Limb (tissue), 2 donors: ENCODE data around the gene KCND3.

ENCODE experiments used
- DNase-seq, 2 donors: peaks; one replicate each; pipeline ENCODE4 v3.0.0-alpha.2; 2016; ENCODE audit errors: extremely low spot score in 2 of 2

Gene KCND3

DNA sequence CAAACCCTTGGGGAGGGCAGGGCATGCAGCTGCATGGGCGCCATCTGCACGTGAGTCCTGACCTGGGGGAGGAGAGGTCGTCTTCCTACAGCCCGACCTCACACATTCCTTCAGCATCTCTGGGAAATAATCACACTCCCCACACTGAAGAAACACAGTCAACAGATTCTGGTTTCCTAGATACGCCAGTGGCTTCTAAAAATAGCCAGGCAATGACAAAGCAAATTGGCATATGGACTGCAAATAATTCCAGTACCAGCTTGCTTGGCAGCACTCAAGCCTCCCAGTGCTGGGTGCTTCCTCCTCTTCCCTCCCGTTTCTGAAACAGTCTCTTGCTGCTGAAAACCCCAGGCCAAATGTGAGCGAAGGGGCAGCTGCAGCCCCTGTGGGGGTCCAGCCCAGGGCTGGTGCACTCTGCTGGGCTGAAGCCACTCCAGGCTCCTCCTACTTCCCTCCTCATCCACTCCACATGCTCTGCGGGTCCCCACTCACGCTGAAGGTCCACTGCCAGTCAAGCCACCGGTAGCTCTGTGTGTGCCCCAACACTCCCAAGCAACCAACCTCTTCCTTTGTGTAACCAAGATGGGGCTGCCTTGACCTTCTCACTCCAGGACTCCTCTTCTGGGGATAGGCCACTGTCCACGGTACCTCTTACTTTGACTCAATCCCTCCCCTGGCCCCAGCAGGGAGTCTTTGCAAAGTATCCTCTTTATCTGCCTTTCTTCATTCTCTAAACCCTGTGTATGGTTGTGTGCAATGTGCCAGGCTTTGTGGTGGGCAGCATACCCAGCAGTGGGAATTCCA is 69.0 kb downstream of the KCND3 start:
- no peak for DNase-seq

DNA sequence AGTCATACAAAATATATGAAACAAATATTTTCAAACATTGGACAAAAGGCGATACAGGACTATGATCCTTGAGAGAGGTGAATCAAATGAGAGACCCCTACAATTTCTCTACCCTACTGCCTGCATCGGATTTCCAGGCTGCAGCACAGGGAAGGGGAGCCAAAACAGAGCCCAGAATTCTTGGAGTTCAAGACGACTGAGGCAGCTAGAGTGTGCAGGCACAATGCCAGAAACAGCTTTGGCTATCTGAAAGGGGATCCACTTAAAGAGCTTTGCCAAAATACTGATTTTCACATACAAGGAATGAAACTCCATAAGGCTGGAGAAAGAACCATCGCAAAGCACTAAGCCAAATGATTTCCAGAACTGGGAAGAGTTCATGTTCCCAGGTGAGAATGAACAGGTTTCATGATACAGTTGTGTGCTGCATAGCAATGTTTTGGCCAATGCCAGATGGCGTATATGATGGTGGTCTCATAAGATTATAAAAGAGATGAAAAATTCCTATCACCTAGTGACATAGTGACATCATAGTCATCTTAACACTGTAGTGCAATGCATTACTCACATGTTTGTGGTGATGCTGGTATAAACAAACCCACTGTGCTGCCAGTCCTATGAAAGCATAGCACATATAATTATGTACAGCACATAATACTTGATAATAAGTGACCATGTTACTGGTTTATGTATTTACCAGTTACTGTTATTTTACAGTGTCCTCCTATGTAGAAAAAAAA is 77.5 kb downstream of the KCND3 start:
- no peak for DNase-seq

- no peak for DNase-seq
Observed at GRCh38 chr1:111911061-111911460, 78.4 kb downstream of the KCND3 start.

DNA sequence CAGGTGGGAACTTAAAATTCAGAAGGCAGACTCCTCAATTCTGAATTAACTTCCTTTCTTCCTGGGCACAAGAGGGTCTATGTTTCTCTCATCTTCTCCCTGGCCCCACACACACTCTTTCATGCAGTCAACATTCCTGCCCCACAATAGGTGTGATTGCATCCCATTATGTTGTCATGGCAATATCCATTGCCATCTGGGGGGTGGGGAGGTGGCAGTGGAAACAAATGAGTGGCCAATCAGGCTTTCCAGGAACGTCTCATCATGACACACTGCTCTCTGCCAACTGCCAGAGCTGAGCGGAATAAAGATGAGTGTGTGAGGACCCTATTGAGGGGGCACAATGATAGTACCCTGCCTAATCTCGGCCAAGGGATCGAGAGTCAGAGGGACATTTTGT is 80.4 kb downstream of the KCND3 start:
- peak in 1 of 2 donors; percentile 46 for DNase-seq

DNA sequence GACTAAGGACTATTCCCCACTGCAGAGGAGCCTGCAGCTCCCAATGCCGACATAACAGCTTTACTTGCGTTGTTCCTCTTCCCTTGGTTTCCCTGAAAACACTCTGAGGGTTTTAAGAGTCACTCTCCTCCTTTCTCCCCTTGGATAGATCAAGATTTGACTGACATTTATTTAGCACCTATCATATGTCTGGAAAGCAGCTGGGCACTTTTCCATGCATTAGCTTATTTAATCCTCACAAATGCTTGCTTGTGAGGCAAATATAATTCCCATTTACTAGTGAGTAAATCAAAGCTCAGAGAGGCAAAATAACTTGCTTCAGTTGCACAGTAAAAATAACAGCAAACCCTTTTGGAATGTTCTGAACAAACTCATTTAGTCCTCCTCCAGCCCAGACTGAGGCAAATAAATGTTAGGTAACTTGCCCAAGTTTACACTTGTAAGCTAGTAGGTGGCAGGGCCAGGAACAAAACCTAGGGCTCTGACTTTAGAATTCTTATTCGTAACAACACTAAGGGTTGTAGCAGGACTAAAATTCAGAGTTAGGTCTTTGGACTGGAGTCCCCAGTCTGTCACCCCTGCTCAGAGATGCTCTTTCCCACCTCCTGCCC is 81.4 kb downstream of the KCND3 start:
- DNase-seq, result no peak

- DNase-seq, result no peak
Observed at GRCh38 chr1:111907321-111907720, 82.1 kb downstream of the KCND3 start.

GRCh38 chr1:111906816-111907215 is 82.7 kb downstream of the KCND3 start:
- no peak for DNase-seq

GRCh38 chr1:111906111-111906510 is 83.4 kb downstream of the KCND3 start:
- no peak for DNase-seq

GRCh38 chr1:111904478-111905218 is 84.8 kb downstream of the KCND3 start:
- DNase-seq, result peak in 1 of 2 donors; percentile 57

DNA sequence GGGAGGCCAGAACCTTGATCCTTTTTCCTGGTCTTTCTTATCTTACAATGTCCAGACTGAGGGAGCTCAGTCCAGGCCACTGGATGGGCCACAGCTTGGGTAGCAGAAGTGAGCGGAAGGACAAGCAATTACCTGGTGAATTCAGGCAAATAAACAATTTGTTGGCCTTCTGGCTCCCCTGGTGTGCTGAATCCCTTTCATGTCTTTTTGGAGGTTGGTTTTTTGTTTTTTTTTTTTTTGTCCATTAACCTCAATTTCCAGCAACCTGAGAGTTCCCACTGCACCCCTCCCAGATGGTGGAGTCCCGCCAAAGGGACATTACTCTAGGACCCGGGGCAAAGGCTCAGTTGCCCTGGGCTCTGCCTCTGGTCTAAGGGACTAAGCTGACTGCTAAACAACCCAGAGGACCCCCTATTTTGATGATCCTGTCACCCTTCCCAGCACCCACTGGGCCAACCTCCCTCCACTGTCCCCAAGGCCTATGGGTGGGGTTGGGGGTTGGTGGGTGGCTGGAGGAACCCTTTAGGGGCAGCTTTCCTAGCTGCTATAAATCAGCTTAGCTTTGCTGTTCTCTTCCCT is 85.5 kb downstream of the KCND3 start:
- no peak for DNase-seq

DNA sequence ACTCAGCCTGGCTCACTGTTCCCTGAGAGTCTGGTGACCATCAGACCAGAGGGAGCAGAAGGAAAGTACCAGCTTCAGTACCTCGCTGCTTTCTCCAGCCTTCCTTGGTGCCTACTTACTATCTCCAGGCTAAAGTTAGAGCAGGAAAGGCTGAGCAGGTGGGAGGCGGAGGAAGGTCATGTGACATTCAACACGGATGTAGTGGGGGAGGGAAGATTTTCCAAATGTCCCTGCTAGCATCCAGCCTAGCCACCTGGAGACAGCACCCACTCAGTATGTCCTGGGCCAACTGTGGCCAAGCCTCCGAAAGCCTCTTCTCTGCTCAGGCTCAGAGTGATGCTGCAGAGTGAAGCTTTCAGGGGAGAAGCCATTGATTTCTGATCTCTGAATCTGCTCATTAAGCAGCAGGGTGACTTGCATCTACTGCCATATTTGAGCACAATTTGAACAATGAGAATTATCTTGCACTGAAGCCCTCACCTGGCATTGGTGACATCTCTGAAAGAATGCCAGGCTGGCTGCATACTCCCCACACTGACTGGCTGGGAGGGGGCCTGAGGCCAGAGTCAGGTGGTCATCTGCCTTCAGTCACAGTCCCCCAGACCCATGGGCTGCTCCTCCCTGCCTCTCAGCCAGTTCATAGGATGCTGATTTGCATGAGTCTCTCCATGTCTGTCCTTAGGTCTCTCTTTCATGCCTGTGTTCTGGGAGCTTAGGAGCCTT is 86.2 kb downstream of the KCND3 start:
- DNase-seq, result no peak

- DNase-seq, result no peak
Observed at GRCh38 chr1:111895469-111895868, 94.0 kb downstream of the KCND3 start.

DNA sequence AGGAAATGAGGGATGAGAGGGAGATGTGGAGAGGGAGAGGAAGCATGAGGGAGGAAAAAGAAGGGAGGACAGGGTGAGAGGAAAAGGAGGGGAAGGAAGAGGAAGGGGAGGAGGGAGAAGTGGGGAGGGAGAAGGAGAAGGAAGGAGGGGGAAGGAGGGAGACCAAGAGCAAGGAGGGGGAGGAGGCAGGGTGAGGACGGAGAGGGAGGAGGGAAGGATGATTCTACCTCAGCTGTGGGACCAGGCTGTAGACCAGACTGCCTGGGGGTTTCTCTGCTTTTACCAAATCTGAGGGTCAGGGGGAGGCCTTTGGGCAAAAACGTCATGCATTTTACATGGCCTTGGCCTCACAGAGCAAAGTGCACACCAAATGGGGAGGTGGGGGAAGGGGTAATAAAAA is 94.5 kb downstream of the KCND3 start:
- DNase-seq, result no peak

- no peak for DNase-seq
Observed at GRCh38 chr1:111894497-111894896, 95.0 kb downstream of the KCND3 start.

- DNase-seq, result no peak
Observed at GRCh38 chr1:111891566-111891965, 97.9 kb downstream of the KCND3 start.

DNA sequence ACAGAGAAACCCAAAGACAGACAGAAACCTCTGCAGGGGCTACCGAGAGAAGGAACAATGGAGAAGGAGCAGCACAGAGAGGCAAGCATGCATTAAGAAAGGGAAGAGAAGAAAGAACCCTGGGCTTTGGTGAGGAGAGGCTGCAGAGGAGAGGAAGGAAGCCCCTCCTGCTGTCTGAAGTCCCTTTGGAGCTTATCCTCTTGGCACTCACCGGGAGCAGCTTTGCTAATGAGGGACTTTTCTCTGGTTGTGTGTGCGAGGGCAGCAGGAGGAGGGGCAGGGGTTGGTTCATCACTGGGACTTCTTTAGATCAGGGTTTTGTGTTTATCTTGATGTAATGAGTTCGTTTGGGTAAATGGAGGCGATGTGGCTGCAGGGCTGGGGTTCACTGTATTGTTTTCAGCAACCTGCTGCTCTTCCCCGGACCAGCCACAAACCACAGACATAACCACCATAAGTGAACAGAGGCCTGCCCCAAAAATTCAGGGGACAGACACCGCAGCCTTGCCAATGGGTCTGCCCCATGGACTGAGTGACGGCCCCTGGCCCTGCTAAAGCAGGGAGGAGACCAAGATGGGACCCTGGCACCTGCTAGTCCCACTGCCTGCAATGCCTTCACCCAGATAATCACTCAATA is 100.6 kb downstream of the KCND3 start:
- DNase-seq, result no peak

DNA sequence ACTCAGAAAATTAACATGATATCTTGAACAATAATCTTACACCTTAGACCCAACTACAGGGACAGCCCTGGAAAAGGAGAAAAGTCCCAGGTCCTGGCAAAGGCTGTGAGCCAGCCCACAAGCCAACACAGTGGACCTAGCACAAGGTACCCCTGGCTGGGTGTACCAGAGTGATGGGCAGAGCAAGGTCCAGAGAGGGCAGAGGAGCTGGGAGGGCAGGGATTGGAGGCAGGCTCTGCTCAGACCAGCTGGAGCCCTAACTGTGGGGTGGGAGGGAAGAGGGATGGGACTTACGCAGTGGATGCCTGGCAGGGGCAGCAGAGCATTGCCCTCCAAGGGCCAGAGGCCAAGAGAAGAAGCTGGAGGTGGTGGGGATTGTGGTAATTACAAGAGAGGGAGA is 101.6 kb downstream of the KCND3 start:
- no peak for DNase-seq

GRCh38 chr1:111887385-111887784 is 102.1 kb downstream of the KCND3 start:
- no peak for DNase-seq

GRCh38 chr1:111886741-111887140 is 102.7 kb downstream of the KCND3 start:
- DNase-seq, result no peak

DNA sequence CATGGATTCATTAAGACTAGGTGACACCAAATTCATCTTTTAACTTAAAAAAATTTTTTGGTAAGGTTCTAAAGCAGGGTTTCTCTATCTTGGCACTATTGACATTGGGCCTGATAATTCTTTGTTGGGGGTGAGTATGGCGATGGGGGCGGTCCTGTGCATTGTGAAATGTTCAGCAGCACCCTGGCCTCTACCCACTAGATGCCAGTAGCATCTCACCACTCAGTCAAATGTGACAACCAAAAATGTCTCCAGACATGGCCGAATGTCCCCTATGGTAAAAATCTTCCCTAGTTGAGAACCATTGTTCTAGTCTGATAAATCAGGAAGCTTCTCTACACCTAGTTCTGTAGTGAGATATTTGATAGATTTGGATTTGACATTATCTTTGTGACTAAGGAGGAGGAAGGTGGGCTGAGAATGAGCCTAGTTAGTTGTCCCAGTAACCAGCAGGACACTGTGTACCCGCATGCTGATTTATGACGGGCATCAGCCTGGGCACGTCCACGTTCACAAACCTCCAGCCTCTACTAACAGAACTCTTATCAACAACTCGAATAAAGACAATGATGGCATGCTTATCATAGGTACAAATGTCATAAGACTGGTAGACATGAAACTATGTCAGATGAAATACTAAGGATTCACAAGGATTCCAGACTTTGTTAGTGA is 104.6 kb downstream of the KCND3 start:
- DNase-seq, result no peak
